ENCODE results near the gene RPS16.
"Not testable (repeated sequence)": the region's sequence is repeated elsewhere in the genome, so short reads cannot be mapped to it uniquely, and the experiment has no call there.

The RPS16 gene

DNA sequence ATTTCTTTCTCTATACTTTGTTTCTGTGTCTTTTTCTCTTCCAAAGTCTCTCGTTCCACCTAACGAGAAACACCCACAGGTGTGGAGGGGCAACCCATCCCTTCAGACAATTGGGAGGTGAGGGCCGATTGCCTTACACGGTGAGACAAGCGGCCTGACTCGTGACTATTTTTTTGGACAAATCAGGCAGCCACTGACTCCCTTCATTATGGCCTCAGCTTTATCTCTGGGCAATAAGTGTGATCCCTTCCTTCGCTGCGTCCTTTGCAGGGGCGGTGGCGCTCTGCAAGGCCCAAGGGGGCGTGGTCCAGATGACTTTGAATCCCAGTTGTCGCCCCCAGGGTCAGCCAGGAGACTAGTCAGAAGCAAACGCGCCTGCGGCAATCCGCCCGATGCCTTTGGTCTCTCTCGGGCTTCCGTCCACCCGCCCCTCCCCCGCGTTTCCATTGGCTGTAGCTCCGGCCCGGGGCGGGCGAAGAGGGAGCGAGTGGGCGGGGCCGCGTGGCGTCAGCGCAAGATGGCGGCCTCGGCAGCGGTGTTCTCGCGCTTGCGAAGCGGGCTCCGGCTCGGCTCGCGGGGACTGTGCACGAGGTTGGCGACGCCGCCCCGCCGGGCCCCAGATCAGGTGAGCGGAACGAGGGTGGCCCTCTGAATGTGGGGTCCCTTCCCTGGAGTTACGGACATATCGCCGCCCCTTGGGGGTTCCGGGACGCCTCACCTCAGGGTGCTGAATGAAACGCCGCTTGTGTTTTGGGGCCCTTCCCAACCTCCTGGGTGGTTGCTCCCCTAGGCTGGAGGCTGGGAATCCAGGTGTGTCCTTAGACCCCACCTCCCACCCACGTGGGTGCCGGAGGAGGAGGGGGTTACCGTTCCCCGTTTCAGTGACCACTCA is 44.8 kb upstream of the RPS16 start, which contains the start of gene TIMM50 (continued):
- TF ChIP-seq, protein P1, sequence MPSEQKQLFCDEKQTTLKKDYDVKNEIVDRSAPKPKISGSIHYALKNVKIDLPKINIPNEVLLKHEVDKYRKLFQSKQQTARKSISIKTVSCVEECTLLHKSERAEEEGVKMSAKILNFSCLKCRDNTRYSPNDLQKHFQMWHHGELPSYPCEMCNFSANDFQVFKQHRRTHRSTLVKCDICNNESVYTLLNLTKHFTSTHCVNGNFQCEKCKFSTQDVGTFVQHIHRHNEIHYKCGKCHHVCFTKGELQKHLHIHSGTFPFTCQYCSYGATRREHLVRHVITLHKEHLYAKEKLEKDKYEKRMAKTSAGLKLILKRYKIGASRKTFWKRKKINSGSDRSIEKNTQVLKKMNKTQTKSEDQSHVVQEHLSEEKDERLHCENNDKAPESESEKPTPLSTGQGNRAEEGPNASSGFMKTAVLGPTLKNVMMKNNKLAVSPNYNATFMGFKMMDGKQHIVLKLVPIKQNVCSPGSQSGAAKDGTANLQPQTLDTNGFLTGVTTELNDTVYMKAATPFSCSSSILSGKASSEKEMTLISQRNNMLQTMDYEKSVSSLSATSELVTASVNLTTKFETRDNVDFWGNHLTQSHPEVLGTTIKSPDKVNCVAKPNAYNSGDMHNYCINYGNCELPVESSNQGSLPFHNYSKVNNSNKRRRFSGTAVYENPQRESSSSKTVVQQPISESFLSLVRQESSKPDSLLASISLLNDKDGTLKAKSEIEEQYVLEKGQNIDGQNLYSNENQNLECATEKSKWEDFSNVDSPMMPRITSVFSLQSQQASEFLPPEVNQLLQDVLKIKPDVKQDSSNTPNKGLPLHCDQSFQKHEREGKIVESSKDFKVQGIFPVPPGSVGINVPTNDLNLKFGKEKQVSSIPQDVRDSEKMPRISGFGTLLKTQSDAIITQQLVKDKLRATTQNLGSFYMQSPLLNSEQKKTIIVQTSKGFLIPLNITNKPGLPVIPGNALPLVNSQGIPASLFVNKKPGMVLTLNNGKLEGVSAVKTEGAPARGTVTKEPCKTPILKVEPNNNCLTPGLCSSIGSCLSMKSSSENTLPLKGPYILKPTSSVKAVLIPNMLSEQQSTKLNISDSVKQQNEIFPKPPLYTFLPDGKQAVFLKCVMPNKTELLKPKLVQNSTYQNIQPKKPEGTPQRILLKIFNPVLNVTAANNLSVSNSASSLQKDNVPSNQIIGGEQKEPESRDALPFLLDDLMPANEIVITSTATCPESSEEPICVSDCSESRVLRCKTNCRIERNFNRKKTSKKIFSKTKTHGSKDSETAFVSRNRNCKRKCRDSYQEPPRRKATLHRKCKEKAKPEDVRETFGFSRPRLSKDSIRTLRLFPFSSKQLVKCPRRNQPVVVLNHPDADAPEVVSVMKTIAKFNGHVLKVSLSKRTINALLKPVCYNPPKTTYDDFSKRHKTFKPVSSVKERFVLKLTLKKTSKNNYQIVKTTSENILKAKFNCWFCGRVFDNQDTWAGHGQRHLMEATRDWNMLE (tag by site-specific recombination; conservative IDR thresholded peaks at IDR 0.05; ENCODE audit: low read depth) = 0 out of 2 replicates have a peak, but pooled peaks have one; percentile 37
- TF ChIP-seq ZNF184 (tag by site-specific recombination; IDR thresholded peaks at IDR 0.05) (no peak), ZNF837 (tag by site-specific recombination; IDR thresholded peaks at IDR 0.05) (no peak), ZNF777 (tag by site-specific recombination; IDR thresholded peaks at IDR 0.05; ENCODE audit: borderline replicate concordance) (no peak), ZNF670 (tag by site-specific recombination; IDR thresholded peaks at IDR 0.05; ENCODE audit: low read depth) (no peak)

DNA sequence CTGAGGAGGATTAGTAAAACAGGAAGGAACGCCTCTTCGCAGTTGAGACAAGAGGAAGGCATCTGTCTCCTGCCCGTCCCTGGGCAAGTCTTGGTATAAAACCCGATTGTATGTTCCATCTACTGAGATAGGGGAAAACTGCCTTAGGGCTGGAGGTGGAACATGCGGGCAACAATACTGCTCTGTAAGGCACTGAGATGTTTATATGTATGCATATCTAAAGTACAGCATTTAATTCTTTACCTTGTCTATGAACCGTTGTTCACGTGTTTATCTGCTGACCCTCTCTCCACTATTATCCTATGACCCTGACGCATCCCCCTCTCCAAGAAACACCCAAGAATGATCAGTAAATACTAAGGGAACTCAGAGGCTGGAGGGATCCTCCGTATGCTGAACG is 44.2 kb upstream of the RPS16 start:
- H3K36me3 ChIP-seq (ENCODE audit: control insufficient read depth in 2 of 2, insufficient read depth in 1 of 2, low read length in 2 of 2) = peaks cover 40 to 61% of the 10 kb centered on the region in 2 experiments
- H3K9me3 ChIP-seq (ENCODE audit: control insufficient read depth, insufficient read depth, low read depth, low read length) = no peaks in the 10 kb centered on the region
- POLR2A ChIA-PET = interaction anchor here (0.6 to 1.6 kb wide), 24 partner anchors 8 to 1784 kb away, joined by 3 to 39 read pairs (median 6); partner anchors contain the start of genes DLL3, DYRK1B, EID2B and HNRNPUL1
- CTCF ChIA-PET = interaction anchor here (0.6 to 1.2 kb wide), 7 partner anchors 8 to 193 kb away, joined by 3 to 6 read pairs (median 4); partner anchors contain the start of gene EID2B
- H3K4me3 ChIP-seq (ENCODE audit: low read depth, low read length) = no peak overlapping the region
- peak overlapping the region; percentile 88 for H3K27ac ChIP-seq (ENCODE audit: extremely low read depth, low read depth, low read length)
- peaks cover 15% of the 10 kb centered on the region for H3K4me1 ChIP-seq (ENCODE audit: control insufficient read depth, insufficient read depth, low read length)
- TF ChIP-seq ZNF785 (tag by site-specific recombination; IDR thresholded peaks at IDR 0.05) (no peak), KLF9 (tag by site-specific recombination; IDR thresholded peaks at IDR 0.05; ENCODE audit: low read depth) (no peak)
- TF ChIP-seq, protein P2, sequence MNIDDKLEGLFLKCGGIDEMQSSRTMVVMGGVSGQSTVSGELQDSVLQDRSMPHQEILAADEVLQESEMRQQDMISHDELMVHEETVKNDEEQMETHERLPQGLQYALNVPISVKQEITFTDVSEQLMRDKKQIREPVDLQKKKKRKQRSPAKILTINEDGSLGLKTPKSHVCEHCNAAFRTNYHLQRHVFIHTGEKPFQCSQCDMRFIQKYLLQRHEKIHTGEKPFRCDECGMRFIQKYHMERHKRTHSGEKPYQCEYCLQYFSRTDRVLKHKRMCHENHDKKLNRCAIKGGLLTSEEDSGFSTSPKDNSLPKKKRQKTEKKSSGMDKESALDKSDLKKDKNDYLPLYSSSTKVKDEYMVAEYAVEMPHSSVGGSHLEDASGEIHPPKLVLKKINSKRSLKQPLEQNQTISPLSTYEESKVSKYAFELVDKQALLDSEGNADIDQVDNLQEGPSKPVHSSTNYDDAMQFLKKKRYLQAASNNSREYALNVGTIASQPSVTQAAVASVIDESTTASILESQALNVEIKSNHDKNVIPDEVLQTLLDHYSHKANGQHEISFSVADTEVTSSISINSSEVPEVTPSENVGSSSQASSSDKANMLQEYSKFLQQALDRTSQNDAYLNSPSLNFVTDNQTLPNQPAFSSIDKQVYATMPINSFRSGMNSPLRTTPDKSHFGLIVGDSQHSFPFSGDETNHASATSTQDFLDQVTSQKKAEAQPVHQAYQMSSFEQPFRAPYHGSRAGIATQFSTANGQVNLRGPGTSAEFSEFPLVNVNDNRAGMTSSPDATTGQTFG (tag by site-specific recombination; IDR thresholded peaks at IDR 0.05; ENCODE audit: borderline replicate concordance) = no peak

DNA sequence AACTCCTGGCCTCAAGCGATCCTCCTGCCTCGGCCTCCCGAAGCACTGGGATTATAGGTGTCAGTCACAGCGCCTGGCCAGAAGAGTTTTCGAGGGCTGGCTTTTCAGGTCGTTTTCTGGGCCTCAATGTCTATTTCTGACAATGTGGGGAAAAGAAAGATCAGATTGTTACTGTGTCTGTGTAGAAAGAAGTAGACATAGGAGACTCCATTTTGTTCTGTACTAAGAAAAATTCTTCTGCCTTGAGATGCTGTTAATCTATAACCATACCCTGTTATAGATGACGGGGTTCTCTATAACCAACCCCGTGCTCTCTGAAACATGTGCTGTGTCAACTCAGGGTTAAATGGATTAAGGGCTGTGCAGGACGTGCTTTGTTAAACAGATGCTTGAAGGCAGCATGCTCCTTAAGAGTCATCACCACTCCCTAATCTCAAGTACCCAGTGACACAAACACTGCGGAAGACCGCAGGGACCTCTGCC is 43.6 kb upstream of the RPS16 start:
- CTCF ChIA-PET = interaction anchor here (6.1 kb wide), 1 partner anchor 53 kb away, joined by 174 read pairs; the partner anchor contains the start of gene EID2B

More for the DNA sequence above, 43.6 kb upstream of the RPS16 start:
- H3K36me3 ChIP-seq (ENCODE audit: control insufficient read depth in 2 of 2, insufficient read depth in 1 of 2, low read length in 2 of 2) = peaks cover 40 to 61% of the 10 kb centered on the region in 2 experiments
- not testable (repeated sequence) for H3K27ac ChIP-seq (ENCODE audit: extremely low read depth, low read depth, low read length); H3K9me3 ChIP-seq (ENCODE audit: control insufficient read depth, insufficient read depth, low read depth, low read length); H3K4me3 ChIP-seq (ENCODE audit: low read depth, low read length)
- peaks cover 15% of the 10 kb centered on the region for H3K4me1 ChIP-seq (ENCODE audit: control insufficient read depth, insufficient read depth, low read length)
- POLR2A ChIA-PET = interaction anchor here (2.0 kb wide), 1 partner anchor 44 kb away, joined by 11 read pairs; the partner anchor contains the start of gene RPS16
- TF ChIP-seq WT1 (tag by site-specific recombination; IDR thresholded peaks at IDR 0.05) = peak; percentile 35; the same call in 1 of the 2 replicates
- peak; percentile 78 for TF ChIP-seq ZNF335 (tag by site-specific recombination; conservative IDR thresholded peaks at IDR 0.05)
